Measurements from ENCODE around the gene RAG1.
"Not testable (repeated sequence)": the region's sequence is repeated elsewhere in the genome, so short reads cannot be mapped to it uniquely, and the experiment has no call there.

Gene RAG1

GRCh38 chr11:36567694-36568093 lies at the start of gene RAG1:
Gene RAG1 (plus strand): TSS chr11:36568007. CDS start chr11:36573305, 5,298 bp downstream.
- no peak for DNase-seq

GRCh38 chr11:36530840-36531239 lies 37.0 kb upstream of the RAG1 start:
- no peak for DNase-seq

- DNase-seq, result no peak
Observed at GRCh38 chr11:36532941-36533601, 34.7 kb upstream of the RAG1 start.

- DNase-seq, result no peak
Observed at GRCh38 chr11:36534276-36534840, 33.4 kb upstream of the RAG1 start.

- no peak for DNase-seq
Observed at GRCh38 chr11:36540998-36541397, 26.8 kb upstream of the RAG1 start.

GRCh38 chr11:36550385-36551115 lies 17.3 kb upstream of the RAG1 start:
- no peak for DNase-seq

- not testable (repeated sequence) for DNase-seq
Observed at GRCh38 chr11:36557390-36557789, 10.4 kb upstream of the RAG1 start.

GRCh38 chr11:36557991-36558390 lies 9.8 kb upstream of the RAG1 start:
- DNase-seq, result no peak

GRCh38 chr11:36558571-36559413 lies 9.0 kb upstream of the RAG1 start:
- DNase-seq, result no peak

GRCh38 chr11:36564376-36565030 lies 3.3 kb upstream of the RAG1 start:
- DNase-seq, result peak; percentile 40

- DNase-seq, result no peak
Observed at GRCh38 chr11:36565031-36565610, 2.7 kb upstream of the RAG1 start.

GRCh38 chr11:36566407-36567053 lies 1.3 kb upstream of the RAG1 start:
- DNase-seq, result no peak

- DNase-seq, result no peak
Observed at GRCh38 chr11:36569095-36569494, 1.3 kb downstream of the RAG1 start.

- DNase-seq, result no peak
Observed at GRCh38 chr11:36574486-36574885, 6.7 kb downstream of the RAG1 start.

GRCh38 chr11:36577373-36577772 lies 9.6 kb downstream of the RAG1 start:
- no peak for DNase-seq

- DNase-seq, result no peak
Observed at GRCh38 chr11:36577859-36578258, 10.1 kb downstream of the RAG1 start.

- no peak for DNase-seq
Observed at GRCh38 chr11:36578458-36578857, 10.7 kb downstream of the RAG1 start.

- no peak for DNase-seq
Observed at GRCh38 chr11:36581536-36581935, 13.7 kb downstream of the RAG1 start.

- DNase-seq, result no peak
Observed at GRCh38 chr11:36583667-36584066, 15.9 kb downstream of the RAG1 start.

- no peak for DNase-seq
Observed at GRCh38 chr11:36586543-36586942, 18.7 kb downstream of the RAG1 start.

- no peak for DNase-seq
Observed at GRCh38 chr11:36588099-36588498, 20.3 kb downstream of the RAG1 start.

- DNase-seq, result no peak
Observed at GRCh38 chr11:36590513-36590912, 22.7 kb downstream of the RAG1 start.
